GM12892 (cell line): Measurements from ENCODE around the gene ANTXR1.

Source experiments
- POLR2A ChIP-seq: IDR thresholded peaks from 2 replicates; pipeline ENCODE4 v1.6.1; 2011; ENCODE audit warnings: low read depth, low read length, control low read depth
- POLR2AphosphoS5 ChIP-seq: IDR thresholded peaks from 2 replicates; pipeline ENCODE4 v1.6.1; 2011; ENCODE audit warnings: low read depth, low read length, control low read depth

- TF ChIP-seq POLR2AphosphoS5 (no peak), POLR2A (no peak)
Measured at GRCh38 chr2:69102041-69102593, 89.1 kb downstream of the ANTXR1 start.
